ENCODE data around the gene TMEM175.

Gene TMEM175

DNA sequence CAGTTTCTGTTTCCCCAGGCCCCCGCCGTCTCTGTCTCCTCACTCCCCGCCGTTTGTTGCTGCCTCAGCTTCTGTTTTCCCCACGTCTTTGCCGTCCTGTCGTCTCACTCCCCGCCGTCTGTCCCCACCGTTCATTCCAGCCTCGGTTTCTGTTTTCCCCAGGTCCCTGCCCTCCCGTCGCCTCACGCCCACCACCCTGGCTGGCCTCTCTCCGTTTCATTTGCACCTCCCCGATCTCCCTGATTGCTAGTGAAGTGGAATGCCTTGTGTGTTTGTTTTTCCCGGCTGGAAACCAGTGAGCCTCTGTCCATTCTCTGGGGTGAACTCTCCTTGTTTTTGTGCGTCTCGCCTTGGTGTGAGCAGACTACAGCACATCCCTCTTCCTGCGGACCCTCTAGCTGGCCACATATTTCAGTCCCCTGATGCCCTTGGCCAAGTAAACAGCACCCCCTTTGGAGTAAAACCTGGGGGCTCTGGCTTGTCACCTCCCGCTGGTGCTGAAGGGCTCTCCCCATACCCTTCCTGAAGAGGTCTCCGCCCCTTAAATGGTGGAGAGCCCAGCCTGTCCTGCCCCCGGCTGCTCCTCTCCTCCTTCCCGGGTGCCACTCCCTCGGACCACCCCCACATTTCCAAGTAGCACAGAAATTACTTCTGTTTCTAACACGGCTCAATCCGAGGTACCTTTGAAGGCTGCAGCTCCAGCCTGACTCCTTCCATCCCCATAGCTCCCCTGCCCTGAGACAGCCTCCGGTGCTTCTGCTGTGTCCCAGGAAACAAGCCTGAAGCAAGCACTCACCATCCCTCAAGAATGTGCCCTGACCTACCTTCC is 13.2 kb downstream of the TMEM175 start:
- TF ChIP-seq, protein P1, sequence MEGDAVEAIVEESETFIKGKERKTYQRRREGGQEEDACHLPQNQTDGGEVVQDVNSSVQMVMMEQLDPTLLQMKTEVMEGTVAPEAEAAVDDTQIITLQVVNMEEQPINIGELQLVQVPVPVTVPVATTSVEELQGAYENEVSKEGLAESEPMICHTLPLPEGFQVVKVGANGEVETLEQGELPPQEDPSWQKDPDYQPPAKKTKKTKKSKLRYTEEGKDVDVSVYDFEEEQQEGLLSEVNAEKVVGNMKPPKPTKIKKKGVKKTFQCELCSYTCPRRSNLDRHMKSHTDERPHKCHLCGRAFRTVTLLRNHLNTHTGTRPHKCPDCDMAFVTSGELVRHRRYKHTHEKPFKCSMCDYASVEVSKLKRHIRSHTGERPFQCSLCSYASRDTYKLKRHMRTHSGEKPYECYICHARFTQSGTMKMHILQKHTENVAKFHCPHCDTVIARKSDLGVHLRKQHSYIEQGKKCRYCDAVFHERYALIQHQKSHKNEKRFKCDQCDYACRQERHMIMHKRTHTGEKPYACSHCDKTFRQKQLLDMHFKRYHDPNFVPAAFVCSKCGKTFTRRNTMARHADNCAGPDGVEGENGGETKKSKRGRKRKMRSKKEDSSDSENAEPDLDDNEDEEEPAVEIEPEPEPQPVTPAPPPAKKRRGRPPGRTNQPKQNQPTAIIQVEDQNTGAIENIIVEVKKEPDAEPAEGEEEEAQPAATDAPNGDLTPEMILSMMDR (IDR thresholded peaks at IDR 0.05; ENCODE audit: insufficient read depth, low read length, poor library complexity, severe bottlenecking) = no peak
- Histone ChIP-seq H3K4me3 (replicated peaks; ENCODE audit: low read depth, low read length) (no peak overlapping the region), H3K36me3 (ENCODE audit: control insufficient read depth, insufficient read depth, low read length) (no peaks in the 10 kb centered on the region), H3K27me3 (replicated peaks; ENCODE audit: control insufficient read depth, insufficient read depth, low read length) (no peaks in the 10 kb centered on the region)
- no peak for DNase-seq (ENCODE audit: extremely low read depth, insufficient read length)

DNA sequence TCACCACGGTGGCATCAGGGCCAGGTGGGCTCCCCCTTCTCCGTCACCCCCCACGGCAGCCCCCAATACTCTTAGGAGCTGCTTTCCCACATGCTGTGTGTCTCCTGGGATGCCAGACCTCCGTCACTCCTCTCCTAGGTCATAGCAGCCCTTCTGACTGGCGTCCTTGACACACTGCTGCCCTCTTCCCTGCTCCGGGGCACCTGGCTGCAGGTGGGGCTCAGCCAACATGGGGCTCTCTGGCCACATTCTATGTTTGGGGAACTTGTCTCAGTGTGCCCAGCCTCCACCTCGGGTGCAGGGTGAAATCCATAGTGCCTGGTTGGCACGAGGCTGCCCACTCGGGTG is 13.8 kb downstream of the TMEM175 start:
- H3K36me3 ChIP-seq (ENCODE audit: control insufficient read depth, insufficient read depth, low read length) = no peaks in the 10 kb centered on the region
- DNase-seq (ENCODE audit: extremely low read depth, insufficient read length) = no peak
- H3K4me3 ChIP-seq (replicated peaks; ENCODE audit: low read depth, low read length) = no peak overlapping the region
- TF ChIP-seq, protein P1 (IDR thresholded peaks at IDR 0.05; ENCODE audit: insufficient read depth, low read length, poor library complexity, severe bottlenecking) = no peak
- no peaks in the 10 kb centered on the region for H3K27me3 ChIP-seq (replicated peaks; ENCODE audit: control insufficient read depth, insufficient read depth, low read length)

DNA sequence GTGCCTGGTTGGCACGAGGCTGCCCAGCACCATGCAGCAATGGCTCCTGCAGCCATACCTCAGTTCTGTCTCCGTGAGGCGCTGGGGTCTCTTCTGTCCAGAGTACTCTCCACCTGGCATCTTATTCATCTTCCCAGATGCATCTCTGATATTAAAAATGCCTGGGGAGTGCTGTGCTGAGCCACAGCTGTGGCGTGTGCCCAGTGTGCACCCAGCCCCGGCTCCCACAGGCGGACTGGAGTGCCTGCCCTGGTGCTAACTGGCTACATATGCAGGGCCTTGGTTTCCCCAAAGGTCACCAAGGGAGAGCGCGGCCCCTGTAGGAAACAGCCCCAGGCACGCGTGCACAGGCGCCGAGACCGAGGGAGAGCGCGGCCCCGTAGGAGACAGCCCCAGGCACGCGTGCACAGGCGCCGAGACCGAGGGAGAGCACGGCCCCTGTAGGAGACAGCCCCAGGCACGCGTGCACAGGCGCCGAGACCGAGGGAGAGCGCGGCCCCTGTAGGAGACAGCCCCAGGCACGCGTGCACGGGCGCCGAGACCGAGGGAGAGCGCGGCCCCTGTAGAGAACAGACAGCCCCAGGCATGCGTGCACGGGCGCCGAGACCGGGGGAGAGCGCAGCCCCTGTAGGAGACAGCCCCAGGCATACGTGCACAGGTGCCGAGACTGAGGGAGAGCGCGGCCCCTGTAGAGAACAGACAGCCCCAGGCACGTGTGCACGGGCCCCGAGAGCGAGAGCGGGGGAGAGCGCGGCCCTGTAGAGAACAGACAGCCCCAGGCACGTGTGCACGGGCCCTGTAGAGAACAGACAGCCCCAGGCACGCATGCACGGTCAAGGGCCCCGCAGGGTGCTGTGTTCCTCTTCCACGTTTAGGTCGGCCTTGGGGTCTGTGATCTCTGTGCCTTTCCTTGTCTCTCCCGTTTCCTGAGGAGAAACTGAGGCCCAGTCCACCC is 14.5 kb downstream of the TMEM175 start:
- no peak for DNase-seq (ENCODE audit: extremely low read depth, insufficient read length)
- TF ChIP-seq, protein P1 (IDR thresholded peaks at IDR 0.05; ENCODE audit: insufficient read depth, low read length, poor library complexity, severe bottlenecking) = no peak
- no peaks in the 10 kb centered on the region for H3K36me3 ChIP-seq (ENCODE audit: control insufficient read depth, insufficient read depth, low read length)

DNA sequence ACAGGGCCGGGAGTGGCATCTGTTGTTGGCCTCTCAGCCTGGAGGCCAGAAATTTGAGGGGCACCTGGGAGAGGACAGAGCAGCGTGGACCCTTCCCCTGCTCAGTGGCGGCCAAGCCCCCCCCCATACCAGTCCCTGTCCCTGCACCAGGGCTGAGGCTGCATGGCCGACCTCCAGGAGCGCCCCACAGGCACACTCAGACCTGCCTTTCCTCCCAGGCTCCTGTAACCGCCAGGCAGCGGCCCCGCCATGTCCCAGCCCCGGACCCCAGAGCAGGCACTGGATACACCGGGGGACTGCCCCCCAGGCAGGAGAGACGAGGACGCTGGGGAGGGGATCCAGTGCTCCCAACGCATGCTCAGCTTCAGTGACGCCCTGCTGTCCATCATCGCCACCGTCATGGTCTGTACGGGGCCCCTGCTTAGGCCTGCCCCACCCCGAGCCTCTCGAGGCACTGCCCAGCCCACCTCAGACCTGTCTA is 15.3 kb downstream of the TMEM175 start:
- Histone ChIP-seq H3K27me3 (replicated peaks; ENCODE audit: control insufficient read depth, insufficient read depth, low read length) (no peaks in the 10 kb centered on the region), H3K4me3 (replicated peaks; ENCODE audit: low read depth, low read length) (no peak overlapping the region), H3K36me3 (ENCODE audit: control insufficient read depth, insufficient read depth, low read length) (no peaks in the 10 kb centered on the region)
- TF ChIP-seq, protein P1 (IDR thresholded peaks at IDR 0.05; ENCODE audit: insufficient read depth, low read length, poor library complexity, severe bottlenecking) = no peak
- no peak for DNase-seq (ENCODE audit: extremely low read depth, insufficient read length)

More for the DNA sequence above, 14.5 kb downstream of the TMEM175 start:
- Histone ChIP-seq H3K4me3 (replicated peaks; ENCODE audit: low read depth, low read length) (no peak overlapping the region), H3K27me3 (replicated peaks; ENCODE audit: control insufficient read depth, insufficient read depth, low read length) (no peaks in the 10 kb centered on the region)

DNA sequence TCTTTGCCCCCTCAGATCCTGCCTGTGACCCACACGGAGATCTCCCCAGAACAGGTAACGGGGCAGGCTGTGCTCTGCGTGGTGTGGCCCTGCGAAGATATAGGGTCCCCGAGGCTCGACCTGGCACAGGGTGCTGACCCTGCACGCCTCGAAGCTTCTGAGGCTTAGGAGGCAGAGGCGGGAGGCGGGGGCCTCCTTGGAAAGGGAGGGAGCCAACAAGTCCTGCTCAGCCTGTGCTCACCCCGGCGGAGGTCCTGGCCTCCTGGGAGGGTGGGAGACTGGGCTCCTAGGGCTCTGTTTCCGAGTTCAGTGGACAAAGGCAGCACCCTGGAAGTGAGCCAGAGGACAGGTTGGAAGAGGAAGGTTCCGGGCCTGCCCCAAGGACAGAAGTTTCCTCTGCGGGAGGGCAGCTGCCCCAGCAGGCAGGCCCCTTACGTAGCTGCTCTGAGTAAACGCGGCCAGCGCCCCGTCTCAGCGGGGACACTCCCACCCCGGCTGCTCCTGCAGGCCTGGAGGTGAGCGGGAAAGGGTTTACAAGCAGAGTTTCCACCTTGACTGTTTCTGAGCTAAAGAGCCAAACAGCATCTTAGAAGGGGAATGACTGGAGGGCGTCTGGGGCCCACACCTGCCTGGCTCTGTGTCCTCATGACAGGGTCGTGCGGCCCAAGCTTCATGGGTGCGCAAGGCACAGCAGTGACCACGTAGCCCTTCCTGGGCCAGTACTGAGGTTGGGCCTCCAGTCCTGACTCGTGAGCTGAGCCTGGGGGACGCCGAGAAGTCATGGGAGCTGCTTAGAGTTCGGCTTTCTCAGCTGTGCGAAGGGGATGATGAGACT is 16.1 kb downstream of the TMEM175 start:
- Histone ChIP-seq H3K27me3 (replicated peaks; ENCODE audit: control insufficient read depth, insufficient read depth, low read length) (no peaks in the 10 kb centered on the region), H3K36me3 (ENCODE audit: control insufficient read depth, insufficient read depth, low read length) (no peaks in the 10 kb centered on the region), H3K4me3 (replicated peaks; ENCODE audit: low read depth, low read length) (no peak overlapping the region)
- TF ChIP-seq, protein P1 (IDR thresholded peaks at IDR 0.05; ENCODE audit: insufficient read depth, low read length, poor library complexity, severe bottlenecking) = no peak
- DNase-seq (ENCODE audit: extremely low read depth, insufficient read length) = no peak

All from GM06990 (cell line).